H1 (cell line): Measurements from ENCODE around the gene ABHD16A. TPM values are rescaled to one million over a fixed set of nuclear protein-coding genes. Genes with fewer than 3 reads are reported as not detected.

ENCODE experiments used
- CBX8 ChIP-seq: fragments of 300-800, 300-1000 bp; sonication (generic); IDR thresholded peaks from 2 replicates; pipeline ENCODE4 v1.7.1; 2016; ENCODE audit warnings: low read depth, low read length, borderline replicate concordance
- CHD2 ChIP-seq: IDR thresholded peaks from 2 replicates; pipeline ENCODE4 v1.6.1; 2012; ENCODE audit warnings: low read length, improper control_type of control experiment
- SIN3A ChIP-seq, 2 experiments: IDR thresholded peaks in 1 of 2; conservative IDR thresholded peaks in 1 of 2; 2 replicates each; pipeline ENCODE4 v1.6.1; 2011 to 2012; ENCODE audit warnings: low read length in 2 of 2, improper control_type of control experiment in 1 of 2, low read depth in 1 of 2, mild to moderate bottlenecking in 1 of 2
- SRF ChIP-seq: IDR thresholded peaks from 2 replicates; pipeline ENCODE4 v1.6.1; 2011; ENCODE audit warnings: mild to moderate bottlenecking, low read depth, low read length, moderate library complexity
- TEAD4 ChIP-seq: IDR thresholded peaks from 2 replicates; pipeline ENCODE4 v1.6.1; 2012; ENCODE audit warnings: low read depth, low read length, inconsistent platforms, mixed read lengths
- ZNF274 ChIP-seq: IDR thresholded peaks from 2 replicates; pipeline ENCODE4 v1.7.0; 2012; ENCODE audit warnings: low read length, borderline replicate concordance; ENCODE audit errors: extremely low read depth
- polyA plus RNA-seq, 7 experiments: library from polyadenylated mRNA; depleted of rRNA in 3 of 7; stranded (reverse) in 5 of 7; unstranded in 2 of 7; fragments of >200 nt in 5 of 7; fragments of 200-250 nt in 2 of 7; gene quantifications; 1 replicate in 5 of 7; 2 replicates in 1 of 7; 4 replicates in 1 of 7; pipeline versions ENCODE4 v1.2.1 to v1.2.3, GENCODE V29; 2011 to 2013; ENCODE audit warnings: missing spikeins in 2 of 7, mixed read lengths in 2 of 7
- total RNA-seq: library from RNA; stranded (reverse); fragmentation: NEBNext Ultra II Directional; extraction: Animal tissue kit (Norgen Biotek cat#: 25700); gene quantifications from 2 replicates; pipeline ENCODE4 v1.2.1, GENCODE V29; 2021

Gene ABHD16A
- total and polyA plus RNA-seq, 2 of the 8 experiments (the other 6 are each of a cell fraction or from before 2014, with no cell fraction given) = 32.9 to 40.2 TPM

- no peak for TF ChIP-seq TEAD4
- no peak for TF ChIP-seq ZNF274
- no peak for TF ChIP-seq CHD2
- TF ChIP-seq SIN3A (conservative IDR thresholded peaks at IDR 0.05 in 1 of 2, IDR thresholded peaks at IDR 0.05 in 1 of 2; ENCODE audit: low read depth in 1 of 2, low read length in 2 of 2) = peak; percentile 5 to 22; a peak in 1 of 4 replicates
- no peak for TF ChIP-seq CBX8
- TF ChIP-seq SRF = no peak
- TF ChIP-seq, all 59 proteins: peak for 13
Observed at GRCh38 chr6:31736021-31736767, 33.1 kb upstream of the ABHD16A start, which contains the start of gene CLIC1 (continued).
